Inflammatory macrophage treated with lipopolysaccharide for 4 hours (primary cell): ENCODE data around the gene BCL2A1.
"Not testable (repeated sequence)": the region's sequence is repeated elsewhere in the genome, so short reads cannot be mapped to it uniquely, and the experiment has no call there.

Experiments used
- DNase-seq: peaks from one replicate; pipeline ENCODE4 v3.0.0-alpha.2; 2020

The BCL2A1 gene

DNA sequence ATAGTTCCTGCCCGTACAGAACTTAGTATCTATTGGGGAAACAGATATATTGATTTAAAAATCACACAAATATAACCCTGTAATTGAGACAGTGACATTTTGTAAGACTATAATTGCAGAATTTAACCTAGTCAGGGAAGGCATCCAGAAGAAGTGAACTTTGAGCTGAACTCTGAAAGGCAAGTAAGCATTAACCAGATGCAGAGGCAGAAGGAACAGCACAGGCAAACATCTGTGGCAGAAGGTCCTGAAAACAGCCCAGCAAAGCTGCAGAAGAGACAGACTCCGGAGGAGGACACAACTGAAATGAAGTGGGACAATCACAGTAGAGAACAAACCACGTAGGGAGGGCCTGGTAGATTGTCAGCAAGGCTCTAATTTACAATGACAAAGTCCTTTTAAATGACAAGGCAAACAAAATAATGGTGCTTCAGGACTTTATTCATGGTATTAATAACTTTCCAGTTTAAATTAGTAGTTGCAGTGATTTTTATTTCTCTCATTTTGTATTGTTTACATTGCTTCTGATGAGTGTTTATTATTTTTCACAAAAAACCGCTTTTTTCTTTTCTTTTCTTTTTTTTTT lies 14.5 kb downstream of the BCL2A1 start:
- peak; percentile 32 for DNase-seq

DNA sequence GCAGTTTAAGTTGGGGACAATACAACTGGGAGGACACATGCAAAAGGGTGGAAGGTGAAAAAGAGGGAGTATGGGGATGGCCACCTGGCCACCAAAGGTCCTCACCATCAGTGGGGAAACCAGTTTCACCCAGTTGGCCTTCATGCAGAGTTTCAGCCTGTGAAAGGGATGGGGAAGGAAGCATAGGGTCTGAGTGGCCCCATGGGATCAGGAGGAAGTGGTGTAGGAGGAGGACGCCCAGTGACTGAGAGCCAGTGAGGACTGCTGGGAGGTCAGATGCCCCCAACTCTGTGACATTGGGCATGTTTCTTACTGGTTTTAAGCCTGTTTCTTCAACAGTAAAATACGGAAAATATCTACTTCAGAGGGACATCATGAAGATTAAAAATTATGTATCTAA lies 16.3 kb downstream of the BCL2A1 start:
- peak; percentile 88 for DNase-seq

DNA sequence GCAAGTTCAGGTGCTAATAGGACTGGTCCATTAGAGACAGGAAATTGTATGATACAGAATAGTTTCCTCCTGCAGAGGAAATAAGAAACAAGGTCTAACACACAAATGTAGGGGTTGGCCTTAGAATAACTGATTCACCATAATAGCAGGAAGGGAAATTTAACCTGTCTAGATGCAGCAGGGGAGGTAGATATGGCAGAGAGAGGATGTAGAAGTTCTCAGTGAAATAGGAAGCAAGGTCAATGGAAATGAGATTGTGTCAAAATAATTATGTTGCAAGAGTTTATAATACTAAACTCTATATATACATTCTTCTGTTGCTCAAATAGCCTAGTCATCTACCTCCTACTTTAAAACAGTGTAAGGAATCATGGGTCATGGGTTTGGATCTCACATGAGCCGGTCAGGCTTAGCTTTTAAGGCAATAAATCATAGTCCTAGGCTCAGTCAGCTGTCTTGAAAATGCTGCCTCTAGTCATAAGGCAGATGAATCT lies 17.0 kb downstream of the BCL2A1 start:
- DNase-seq: peak; percentile 98

DNA sequence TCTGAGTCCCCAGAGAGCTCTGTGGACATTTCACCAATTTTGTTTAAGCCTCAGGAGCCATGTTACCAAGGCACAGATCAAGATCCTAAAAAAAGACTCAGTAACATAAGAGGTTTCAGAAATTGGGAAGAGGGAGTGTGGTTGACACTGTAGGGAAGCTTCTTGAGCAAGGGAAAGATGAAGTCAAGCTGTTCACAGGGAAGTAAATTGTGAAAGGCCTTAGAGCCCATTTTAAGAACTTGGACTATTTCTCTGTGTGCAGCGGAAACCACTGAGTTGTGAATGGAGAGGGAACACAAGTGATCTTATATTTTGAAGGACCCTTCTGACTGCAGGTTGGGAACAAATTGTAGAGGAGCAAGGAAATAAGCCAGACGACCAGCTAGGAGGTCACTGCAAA lies 18.7 kb downstream of the BCL2A1 start:
- DNase-seq: peak; percentile 93

DNA sequence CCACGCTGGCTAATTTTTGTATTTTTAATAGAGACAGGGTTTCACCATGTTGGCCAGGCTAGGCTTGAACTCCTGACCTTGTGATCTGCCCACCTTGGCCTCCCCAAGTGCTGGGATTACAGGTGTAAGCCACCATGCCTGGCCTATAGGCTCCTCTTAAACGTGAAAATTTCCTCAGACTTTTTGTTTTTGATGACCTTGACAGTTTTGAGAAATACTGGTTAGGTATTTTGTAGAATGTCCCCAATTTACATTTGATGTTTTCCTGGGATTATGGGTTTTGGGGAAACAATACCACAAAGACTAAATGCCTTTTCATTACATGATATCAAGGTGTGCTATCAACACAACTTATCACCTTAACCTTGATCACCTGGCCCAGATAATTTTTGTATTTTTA lies 20.7 kb downstream of the BCL2A1 start:
- no peak for DNase-seq

DNA sequence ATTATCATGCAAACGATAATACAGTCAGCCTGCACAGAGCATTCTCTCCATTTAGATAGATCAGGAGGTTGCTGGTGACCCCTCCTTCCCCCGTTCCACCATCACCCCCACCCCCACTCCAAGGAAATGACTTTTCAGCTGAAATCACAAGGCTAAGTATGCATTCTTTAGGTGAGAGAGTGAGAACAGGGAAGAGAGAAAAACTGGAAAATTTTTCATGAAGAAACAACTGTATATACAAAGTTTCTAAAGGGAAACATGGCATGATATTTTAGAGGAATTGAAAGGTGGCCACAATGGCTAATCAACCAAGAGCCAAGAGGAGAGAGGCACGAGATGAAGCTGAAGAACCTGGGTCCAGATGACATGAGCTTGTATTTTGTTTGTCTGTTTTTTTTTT lies 22.2 kb downstream of the BCL2A1 start:
- DNase-seq: peak; percentile 57

DNA sequence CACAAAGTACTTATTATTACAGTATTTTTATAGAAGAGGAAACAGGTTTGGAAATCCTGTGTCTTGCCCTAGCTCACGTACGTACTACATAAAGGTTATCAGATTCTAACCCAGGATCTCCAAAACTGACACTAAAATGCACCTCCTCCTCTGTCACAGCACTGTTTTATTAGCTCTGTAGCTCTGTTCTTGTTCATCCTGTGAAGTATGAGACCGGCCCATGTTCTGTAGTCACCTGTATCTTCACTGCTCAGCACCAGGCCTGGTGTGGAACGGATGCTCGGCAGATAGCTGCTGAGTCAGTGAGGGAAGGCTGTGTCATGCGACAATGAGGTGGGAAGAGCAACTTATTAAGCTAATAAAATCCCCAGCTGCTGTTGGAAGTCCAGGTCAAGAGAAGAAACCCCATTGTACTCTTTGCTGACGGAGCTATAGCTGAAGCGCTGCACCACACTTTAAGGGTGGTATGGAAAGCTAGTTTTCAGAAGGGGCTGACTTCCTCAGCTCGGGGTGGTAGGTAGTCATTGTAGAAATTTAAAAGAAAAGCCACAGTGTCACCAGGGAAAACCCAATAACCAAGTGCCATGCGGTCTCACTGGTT lies 22.8 kb downstream of the BCL2A1 start:
- DNase-seq: peak; percentile 64

DNA sequence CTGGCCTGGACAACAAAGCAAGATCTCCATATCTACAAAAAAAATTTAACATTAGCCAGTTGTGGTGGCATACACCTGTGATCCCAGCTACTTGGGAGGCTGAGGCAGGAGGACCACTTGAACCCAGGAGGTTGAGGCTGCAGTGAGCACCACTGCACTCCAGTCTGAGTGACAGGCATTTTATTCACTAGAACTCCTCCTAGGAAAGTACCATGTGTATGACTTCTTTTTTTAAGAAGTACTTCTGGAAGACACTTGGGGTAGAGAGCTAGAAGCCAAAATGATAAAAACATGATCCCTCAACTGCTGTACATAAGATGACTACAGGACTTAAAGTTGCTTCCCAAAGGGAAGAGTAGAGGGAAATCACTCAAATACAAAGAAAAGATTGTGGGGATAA lies 24.0 kb downstream of the BCL2A1 start:
- DNase-seq: peak; percentile 27

DNA sequence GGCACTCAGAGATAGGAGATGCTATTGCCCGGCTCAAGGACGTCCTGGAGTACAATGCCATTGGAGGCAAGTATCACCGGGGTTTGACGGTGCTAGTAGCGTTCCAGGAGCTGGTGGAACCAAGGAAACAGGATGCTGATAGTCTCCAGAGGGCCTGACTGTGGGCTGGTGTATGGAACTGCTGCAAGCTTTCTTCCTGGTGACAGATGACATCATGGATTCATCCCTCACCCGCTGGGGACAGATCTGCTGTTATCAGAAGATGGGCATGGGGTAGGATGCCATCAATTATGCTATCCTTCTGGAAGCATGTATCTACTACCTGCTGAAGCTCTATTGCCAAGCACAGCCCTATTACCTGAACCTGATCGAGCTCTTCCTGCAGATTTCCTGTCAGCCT lies 26.4 kb downstream of the BCL2A1 start:
- peak; percentile 56 for DNase-seq

DNA sequence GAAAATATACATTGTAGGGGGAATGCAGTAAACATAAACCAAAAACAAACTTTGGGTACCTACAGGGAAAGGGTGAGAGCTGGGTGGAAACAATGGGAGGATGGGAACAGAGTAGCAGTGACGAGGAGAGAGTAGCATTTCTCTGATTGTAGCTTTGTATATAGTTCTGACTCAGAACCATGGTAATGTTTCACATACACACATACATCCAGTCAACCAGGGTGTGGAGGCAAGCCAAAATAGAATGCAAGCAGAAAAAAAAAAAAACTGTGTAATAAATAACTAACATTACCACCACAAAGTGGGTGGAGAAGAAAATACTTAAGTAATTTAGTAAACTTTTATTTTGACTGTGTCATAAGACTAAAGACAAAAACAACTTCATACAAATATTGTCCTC lies 27.2 kb downstream of the BCL2A1 start:
- peak; percentile 82 for DNase-seq

DNA sequence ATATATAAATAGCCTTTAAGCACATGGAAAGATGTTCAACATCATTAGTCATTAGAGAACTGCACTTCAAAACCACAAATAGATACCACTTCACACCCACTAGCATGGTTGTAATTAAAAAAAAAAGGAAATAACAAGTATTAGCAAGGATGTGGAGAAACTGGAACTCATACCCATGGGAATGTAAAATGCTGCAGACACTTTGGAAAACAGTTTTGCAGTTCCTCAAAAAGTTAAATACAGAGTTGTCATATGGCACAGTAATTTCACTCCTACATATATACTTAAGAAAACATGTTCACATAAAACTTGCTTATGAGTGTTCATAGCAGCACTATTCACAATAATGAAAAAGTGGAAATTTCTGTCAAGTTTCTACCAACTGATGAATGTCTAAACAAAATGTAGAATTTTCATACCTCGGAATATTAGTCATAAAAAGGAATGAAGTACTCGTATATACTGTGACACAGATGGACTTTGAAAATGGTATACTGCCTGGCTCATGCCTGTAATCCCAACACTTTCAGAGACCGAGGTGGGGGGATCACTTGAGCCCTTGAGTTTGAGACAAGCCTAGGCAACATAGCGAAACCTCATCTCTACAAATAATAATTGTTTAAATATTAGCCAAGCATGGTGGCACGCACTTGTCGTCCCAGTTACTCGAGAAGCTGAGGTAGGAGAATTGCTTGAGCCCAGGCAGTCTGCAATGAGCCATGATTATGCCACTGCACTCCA lies 28.1 kb downstream of the BCL2A1 start:
- peak; percentile 93 for DNase-seq

DNA sequence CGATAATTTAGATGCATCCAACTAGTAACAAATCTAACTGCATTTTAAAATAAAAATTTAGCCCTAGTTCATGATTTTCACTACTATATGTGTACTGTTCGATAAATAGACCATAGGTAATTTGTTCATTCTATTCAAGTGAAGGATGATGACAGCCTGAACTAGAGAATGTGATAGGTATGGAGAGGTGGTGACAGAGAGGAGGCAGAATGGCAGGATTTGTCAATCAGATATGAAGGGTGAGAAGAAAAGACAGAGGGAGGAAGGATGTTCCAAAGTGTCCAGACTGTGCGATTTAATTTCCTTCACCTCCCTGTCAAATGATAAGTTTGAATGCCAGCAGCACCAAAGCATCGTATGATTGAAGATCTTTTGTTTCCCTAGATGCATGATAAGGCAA lies 31.6 kb downstream of the BCL2A1 start:
- no peak for DNase-seq

DNA sequence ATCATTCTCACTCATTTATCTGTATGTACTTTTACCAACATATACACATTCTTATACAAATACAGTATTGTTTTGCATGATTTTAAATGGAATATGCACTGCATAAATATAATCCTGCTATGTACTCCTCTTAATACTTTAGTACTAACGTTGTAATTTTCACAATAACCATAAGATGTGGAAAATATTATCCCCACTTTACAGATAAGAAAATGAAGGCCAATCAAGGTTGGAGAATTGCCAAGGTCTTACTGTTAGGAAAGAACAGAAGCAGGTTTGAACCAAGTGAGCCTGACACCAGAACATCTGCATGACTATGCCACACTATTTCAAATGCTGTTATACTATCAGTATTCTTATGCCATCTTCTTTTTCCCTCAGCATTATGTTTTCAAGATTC lies 32.9 kb downstream of the BCL2A1 start:
- DNase-seq: no peak

DNA sequence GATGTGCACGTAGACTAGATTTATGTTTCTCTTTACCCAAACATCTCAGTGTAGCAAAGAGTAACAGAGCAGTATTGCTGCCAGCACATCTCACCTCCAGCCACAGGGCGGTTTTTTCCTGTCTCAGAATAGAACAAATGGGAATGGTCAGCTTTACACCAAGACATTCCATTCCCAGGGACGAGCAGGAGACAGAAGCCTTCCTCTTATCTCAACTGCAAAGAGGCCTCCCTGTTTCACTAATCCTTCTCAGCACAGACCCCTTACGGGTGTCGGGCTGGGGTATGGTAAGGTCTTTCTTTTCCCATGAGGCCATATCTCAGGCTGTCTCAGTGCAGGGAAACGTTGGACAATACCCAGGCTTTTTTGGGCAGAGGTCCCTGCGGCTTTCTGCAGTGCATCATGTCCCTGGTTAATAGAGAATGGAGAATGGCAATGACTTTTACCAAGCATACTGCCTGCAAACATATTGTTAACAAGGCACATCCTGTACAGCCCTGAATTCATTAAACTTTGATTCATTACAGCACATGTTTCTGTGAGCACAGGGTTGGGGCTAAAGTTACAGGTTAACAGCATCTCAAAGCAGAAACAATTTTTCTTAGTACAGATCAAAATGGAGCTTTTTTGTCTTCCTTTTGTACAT lies 35.3 kb downstream of the BCL2A1 start:
- not testable (repeated sequence) for DNase-seq

DNA sequence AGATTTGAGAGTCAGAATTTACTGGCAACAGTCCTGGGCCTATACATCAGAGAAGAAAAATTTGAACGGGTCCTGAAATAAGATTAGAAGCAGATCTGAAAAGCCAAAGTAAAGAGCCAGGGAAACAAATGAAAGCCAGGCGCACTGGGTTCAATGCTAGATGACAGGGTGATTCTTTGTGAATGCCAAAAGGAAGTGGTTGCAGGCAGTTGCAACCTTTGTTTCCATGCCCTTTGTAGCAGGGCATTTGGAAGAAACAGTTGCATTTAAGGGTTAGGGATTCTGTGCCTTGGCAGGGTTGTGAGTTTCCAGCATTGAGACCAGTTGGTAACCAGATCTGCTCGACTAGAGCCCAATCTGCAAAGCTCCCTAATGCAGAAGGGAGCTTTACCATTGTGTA lies 37.8 kb downstream of the BCL2A1 start:
- DNase-seq: no peak

DNA sequence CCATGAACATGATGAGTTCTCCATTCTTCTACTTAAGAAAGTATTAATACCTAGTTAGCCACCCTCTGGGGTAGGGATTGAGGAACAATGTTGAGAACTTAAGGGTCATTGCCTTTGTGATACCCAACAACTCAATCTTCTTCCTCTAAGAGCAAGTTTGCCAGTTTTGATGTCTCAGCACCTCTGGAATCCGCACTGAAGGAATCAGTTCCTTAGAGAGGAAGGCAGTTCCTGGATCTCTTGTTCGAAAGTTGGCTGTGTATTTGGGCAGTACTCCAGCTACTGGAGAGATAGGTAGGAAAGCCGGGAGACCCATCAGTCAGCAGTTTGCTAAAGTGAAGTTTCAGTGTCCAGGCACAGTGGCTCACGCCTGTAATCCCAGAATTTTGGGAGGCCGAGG lies 38.5 kb downstream of the BCL2A1 start:
- peak; percentile 52 for DNase-seq

DNA sequence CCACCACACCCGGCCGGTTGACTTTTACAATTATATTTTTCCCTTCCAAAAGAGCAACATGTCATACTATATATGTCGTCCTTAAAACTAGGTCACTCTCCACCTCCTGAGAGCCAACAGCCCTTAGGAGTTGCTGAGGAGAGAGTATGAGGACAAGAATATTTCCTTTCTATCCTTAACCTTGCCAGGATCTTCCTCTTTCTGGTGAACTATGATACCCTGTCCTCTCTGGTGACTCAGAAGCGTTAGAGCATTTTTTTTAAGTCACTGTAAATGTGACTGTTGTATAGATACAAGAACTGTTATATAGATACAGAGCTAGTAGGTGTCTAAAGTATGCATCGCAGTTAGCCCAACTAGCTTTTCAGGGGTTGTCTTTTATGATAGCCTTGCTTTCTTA lies 40.5 kb downstream of the BCL2A1 start:
- DNase-seq: peak; percentile 82

DNA sequence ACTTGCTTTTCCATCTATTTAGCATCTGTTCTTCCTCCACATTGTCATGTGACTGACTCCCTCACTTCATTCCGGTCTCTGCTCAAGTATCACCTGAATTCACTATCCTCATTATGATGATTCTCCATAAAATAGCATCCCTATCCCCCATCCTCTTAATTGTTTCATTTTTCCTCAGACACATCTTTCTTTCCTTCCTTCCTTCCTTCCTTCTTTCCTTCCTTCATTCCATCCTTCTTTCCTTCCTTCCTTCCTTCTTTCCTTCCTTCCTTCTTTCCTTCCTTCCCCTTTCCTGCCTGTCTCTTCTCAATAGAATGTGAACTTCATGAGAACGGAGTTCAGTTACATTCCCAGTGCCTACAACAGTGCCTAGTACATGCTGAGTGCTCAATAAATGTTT lies 41.6 kb downstream of the BCL2A1 start:
- no peak for DNase-seq

DNA sequence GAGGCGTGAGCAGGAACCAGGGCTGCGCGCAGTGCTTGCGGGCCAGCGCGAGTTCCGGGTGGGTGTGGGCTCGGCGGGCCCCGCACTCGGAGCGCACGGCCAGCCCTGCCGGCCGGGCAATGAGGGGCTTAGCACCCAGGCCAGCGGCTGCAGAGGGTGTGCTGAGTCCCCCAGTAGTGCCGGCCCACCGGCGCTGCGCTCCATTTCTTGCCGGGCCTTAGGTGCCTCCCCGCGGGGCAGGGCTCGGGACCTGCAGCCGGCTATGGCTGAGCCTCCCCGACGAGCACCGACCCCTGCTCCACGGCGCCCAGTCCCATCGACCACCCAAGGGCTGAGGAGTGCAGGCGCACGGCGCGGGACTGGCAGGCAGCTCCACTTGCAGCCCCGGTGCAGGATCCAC lies 44.9 kb downstream of the BCL2A1 start:
- DNase-seq: not testable (repeated sequence)

DNA sequence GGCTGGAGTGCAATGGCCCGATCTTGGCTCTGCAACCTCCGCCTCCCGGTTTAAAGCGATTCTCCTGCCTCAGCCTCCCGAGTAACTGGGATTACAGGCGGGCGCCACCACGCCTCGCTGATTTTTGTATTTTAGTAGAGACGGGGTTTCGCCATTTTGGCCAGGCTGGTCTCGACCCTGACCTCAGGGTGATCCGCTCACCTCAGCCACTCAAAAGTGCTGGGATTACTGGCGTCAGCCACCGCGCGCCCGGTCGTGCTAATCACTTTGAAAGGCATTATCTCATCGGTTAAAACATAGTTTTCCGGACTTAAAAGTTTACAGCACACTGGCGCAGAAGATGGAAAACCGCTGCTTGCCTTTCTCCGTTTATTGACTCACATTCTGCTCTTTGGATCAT lies 46.6 kb downstream of the BCL2A1 start:
- no peak for DNase-seq

DNA sequence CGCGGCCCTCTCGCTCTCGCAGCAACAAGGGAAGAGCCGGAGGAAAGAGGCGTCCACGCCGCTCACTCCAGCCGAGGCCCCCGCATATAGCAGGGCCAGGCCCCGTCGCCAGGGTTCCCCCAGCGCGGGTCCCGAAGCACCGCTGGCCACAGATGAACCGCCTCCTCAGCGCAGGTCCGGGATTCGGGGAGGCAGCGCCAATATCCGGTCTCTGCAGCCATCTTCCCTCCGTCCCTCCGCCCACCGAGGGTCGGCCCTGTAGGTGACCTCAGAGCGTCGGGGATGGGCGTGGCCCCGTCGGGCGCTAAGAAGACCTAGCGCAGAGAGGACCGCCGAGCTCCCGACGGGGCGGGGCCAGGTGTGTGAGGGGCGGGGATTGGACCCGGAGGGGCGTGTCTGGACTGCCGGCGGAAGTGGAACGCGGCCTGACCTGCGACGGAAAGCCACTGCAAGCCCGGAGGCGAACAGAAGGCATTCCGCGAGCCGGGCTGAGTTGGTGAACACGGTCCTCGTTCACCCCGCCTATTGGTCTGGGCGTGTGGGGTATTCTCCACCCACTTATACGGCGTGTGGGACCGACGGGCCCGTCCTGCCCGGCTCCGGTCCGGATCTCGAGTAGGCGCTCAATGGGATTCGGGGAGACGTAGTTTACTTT lies 47.4 kb downstream of the BCL2A1 start:
- peak; percentile 97 for DNase-seq

DNA sequence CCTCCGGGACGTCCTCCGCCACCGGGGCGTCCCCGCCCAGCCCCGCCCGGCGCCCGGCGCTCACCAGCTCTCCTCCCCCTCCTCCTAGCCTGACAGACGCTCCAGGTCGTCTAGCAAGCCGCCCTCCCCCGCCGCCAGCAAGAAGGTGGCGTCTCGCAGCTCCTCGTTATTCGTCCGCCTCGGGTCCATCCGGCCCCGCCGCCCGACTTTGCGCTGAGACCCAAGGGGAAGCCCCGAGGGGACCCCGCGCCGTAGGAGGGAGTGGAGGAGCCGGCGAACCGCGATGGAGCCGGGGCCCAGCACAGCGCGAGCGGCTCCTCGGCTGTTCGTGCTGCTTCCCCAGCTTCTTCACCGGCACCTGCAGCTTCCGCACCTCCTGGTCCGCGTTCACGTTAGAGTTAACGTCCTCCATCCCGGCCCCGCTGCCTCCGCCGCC lies 47.9 kb downstream of the BCL2A1 start:
- DNase-seq: peak; percentile 64

DNA sequence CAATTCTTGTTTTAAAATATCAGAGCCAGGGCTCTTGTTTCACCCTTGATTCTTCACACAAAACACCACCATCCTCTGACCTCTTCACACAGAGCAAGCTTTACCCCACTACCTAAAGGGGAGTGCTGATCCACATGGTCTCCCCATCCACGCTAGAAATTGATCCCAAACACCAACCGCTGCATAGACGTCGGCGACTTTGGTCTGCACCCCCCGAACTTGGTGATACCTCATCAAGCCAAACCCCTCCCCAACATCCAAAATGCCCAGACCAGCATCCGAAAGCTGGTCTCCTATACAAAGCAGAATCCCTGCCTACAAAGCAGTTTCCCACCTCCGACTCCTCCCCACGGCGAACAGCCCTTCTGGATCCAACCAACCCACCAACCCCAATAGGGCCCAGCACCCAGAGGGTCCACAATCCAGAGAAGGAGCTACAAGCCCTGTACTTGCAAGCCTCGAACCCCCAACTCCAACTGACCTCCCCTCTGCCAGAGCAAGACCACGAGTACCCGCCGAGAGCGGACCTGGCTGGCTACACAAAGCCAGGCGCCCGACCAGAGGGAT lies 48.4 kb downstream of the BCL2A1 start:
- no peak for DNase-seq
